Endodermal cell (in vitro differentiated cells): Measurements from ENCODE around the gene PGBD5. TPM values are rescaled to one million over a fixed set of nuclear protein-coding genes. Genes with fewer than 3 reads are reported as not detected.

Experiments
- DNase-seq: peaks from one replicate; pipeline ENCODE4 v3.0.0-alpha.2; 2017
- H3K27ac ChIP-seq: 2 replicates; pipeline ENCODE4 v1.5.1; 2013; ENCODE audit warnings: mild to moderate bottlenecking, low read depth, low read length, moderate library complexity
- H3K27me3 ChIP-seq: 2 replicates; pipeline ENCODE4 v1.6.1; 2013; ENCODE audit warnings: mild to moderate bottlenecking, low read length, moderate library complexity; ENCODE audit not compliant: insufficient read depth, control insufficient read depth, poor library complexity, severe bottlenecking
- H3K36me3 ChIP-seq: 2 replicates; pipeline ENCODE4 v1.7.0; 2013; ENCODE audit warnings: mild to moderate bottlenecking, low read length, moderate library complexity; ENCODE audit not compliant: control insufficient read depth, insufficient read depth
- H3K4me1 ChIP-seq: one replicate; pipeline ENCODE4 v1.7.0; 2013; ENCODE audit warnings: low read length; ENCODE audit not compliant: control insufficient read depth, insufficient read depth
- H3K4me3 ChIP-seq: 2 replicates; pipeline ENCODE4 v1.5.1; 2013; ENCODE audit warnings: mild to moderate bottlenecking, low read length, moderate library complexity
- H3K9ac ChIP-seq: 2 replicates; pipeline ENCODE4 v1.6.1; 2013; ENCODE audit warnings: mild to moderate bottlenecking, low read length, moderate library complexity; ENCODE audit not compliant: poor library complexity, severe bottlenecking; ENCODE audit errors: extremely low read depth
- H3K9me3 ChIP-seq: 2 replicates; pipeline ENCODE4 v1.6.1; 2013; ENCODE audit warnings: mild to moderate bottlenecking, low read length, moderate library complexity; ENCODE audit not compliant: control insufficient read depth
- H3K27ac Mint-ChIP-seq: 2 replicates; pipeline ENCODE4 v1.8.0; 2020; ENCODE audit warnings: mixed read lengths
- H3K27me3 Mint-ChIP-seq: 2 replicates; pipeline ENCODE4 v1.8.0; 2021; ENCODE audit warnings: mild to moderate bottlenecking, mixed read lengths; ENCODE audit not compliant: insufficient read depth
- H3K36me3 Mint-ChIP-seq: 2 replicates; pipeline ENCODE4 v1.8.0; 2020; ENCODE audit warnings: low read depth, mixed read lengths
- H3K4me1 Mint-ChIP-seq: 2 replicates; pipeline ENCODE4 v1.8.0; 2020; ENCODE audit warnings: mixed read lengths
- H3K4me3 Mint-ChIP-seq: 2 replicates; pipeline ENCODE4 v1.8.0; 2020; ENCODE audit warnings: mild to moderate bottlenecking, moderate library complexity, mixed read lengths
- H3K9me3 Mint-ChIP-seq: 2 replicates; pipeline ENCODE4 v1.8.0; 2020; ENCODE audit warnings: mild to moderate bottlenecking, mixed read lengths
- WGBS, 2 experiments: methylation state at CpG; one replicate each; pipeline versions ENCODE4 v1.1.5 to v1.1.7; 2013; ENCODE audit warnings: missing lambda C conversion rate in 2 of 2, mixed read lengths in 1 of 2; ENCODE audit not compliant: insufficient coverage in 1 of 2, insufficient read length in 1 of 2; 5-methylcytosine and 5-hydroxymethylcytosine counted together
- total RNA-seq, 2 donors: library from RNA; stranded (reverse); fragmentation: NEBNext Ultra II Directional in 1 of 2; extraction: Animal tissue kit (Norgen Biotek cat#: 25700) in 1 of 2; gene quantifications; 2 replicates in 1 of 2; 3 replicates in 1 of 2; pipeline ENCODE4 v1.2.1, GENCODE V29; 2021
- TF ChIP-seq, protein P1 (sequence below): fragments of 200-600 bp; sonication (generic); conservative IDR thresholded peaks from 2 replicates; pipeline ENCODE4 v1.5.0; 2021; ENCODE audit warnings: antibody characterized with exemption, mild to moderate bottlenecking

The PGBD5 gene
- total RNA-seq, 2 donors from 2014 or later: 1.3 to 4.6 TPM

- no peaks in the 10 kb centered on the region for H3K27me3 Mint-ChIP-seq
- no peak overlapping the region for H3K4me3 Mint-ChIP-seq
- H3K27ac Mint-ChIP-seq: no peak overlapping the region
- H3K36me3 Mint-ChIP-seq: no peaks in the 10 kb centered on the region
- Histone ChIP-seq H3K4me3 (no peak overlapping the region), H3K9ac (no peak overlapping the region), H3K27me3 (no peaks in the 10 kb centered on the region), H3K4me1 (no peaks in the 10 kb centered on the region), H3K36me3 (no peaks in the 10 kb centered on the region), H3K9me3 (no peaks in the 10 kb centered on the region), H3K27ac (no peak overlapping the region)
- peak; percentile 50 for DNase-seq
- H3K9me3 Mint-ChIP-seq: no peaks in the 10 kb centered on the region
- TF ChIP-seq, protein P1, sequence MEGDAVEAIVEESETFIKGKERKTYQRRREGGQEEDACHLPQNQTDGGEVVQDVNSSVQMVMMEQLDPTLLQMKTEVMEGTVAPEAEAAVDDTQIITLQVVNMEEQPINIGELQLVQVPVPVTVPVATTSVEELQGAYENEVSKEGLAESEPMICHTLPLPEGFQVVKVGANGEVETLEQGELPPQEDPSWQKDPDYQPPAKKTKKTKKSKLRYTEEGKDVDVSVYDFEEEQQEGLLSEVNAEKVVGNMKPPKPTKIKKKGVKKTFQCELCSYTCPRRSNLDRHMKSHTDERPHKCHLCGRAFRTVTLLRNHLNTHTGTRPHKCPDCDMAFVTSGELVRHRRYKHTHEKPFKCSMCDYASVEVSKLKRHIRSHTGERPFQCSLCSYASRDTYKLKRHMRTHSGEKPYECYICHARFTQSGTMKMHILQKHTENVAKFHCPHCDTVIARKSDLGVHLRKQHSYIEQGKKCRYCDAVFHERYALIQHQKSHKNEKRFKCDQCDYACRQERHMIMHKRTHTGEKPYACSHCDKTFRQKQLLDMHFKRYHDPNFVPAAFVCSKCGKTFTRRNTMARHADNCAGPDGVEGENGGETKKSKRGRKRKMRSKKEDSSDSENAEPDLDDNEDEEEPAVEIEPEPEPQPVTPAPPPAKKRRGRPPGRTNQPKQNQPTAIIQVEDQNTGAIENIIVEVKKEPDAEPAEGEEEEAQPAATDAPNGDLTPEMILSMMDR: no peak
- H3K4me1 Mint-ChIP-seq: peaks cover 16% of the 10 kb centered on the region
- 65 to 76% methylated on average over 4 to 9 of the region's 9 CpGs for whole genome bisulfite sequencing, 2 experiments
These were observed 33.1 kb downstream of the PGBD5 start for GRCh38 chr1:230392920-230393521.

DNA sequence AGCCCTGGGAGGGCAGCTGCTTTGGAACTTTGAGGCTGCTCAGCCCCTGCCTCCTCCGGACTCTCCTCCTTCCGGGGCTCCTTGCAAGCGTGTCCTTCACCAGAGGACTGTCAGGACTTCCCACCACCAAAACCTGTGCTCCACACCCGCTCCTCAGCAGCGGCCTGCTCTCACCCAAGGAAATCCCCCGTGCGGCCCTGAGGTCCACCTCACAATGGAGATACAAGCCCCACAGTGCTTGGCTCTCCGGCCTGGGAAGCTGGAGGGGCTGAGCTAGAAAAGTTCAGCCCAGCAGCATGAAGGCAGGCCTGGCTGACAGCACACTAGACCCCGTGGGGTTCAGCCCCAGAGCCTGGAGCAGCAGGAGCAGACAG is 33.6 kb downstream of the PGBD5 start:
- H3K36me3 Mint-ChIP-seq: no peaks in the 10 kb centered on the region
- TF ChIP-seq, protein P1: no peak
- WGBS, 2 experiments: 63% methylated on average over 8 of the region's 9 CpGs; no CpG with 5 or more reads in 1 of the 2 experiments
- H3K27ac Mint-ChIP-seq: no peak overlapping the region
- no peak overlapping the region for H3K4me3 Mint-ChIP-seq
- peaks cover 15% of the 10 kb centered on the region for H3K4me1 Mint-ChIP-seq
- H3K36me3 ChIP-seq: no peaks in the 10 kb centered on the region
- H3K27me3 ChIP-seq: no peaks in the 10 kb centered on the region
- H3K27ac ChIP-seq: no peak overlapping the region
- no peaks in the 10 kb centered on the region for H3K9me3 Mint-ChIP-seq
- no peak overlapping the region for H3K4me3 ChIP-seq
- H3K9ac ChIP-seq: no peak overlapping the region
- H3K9me3 ChIP-seq: no peaks in the 10 kb centered on the region
- DNase-seq: peak; percentile 46
- H3K4me1 ChIP-seq: no peaks in the 10 kb centered on the region
- no peaks in the 10 kb centered on the region for H3K27me3 Mint-ChIP-seq

DNA sequence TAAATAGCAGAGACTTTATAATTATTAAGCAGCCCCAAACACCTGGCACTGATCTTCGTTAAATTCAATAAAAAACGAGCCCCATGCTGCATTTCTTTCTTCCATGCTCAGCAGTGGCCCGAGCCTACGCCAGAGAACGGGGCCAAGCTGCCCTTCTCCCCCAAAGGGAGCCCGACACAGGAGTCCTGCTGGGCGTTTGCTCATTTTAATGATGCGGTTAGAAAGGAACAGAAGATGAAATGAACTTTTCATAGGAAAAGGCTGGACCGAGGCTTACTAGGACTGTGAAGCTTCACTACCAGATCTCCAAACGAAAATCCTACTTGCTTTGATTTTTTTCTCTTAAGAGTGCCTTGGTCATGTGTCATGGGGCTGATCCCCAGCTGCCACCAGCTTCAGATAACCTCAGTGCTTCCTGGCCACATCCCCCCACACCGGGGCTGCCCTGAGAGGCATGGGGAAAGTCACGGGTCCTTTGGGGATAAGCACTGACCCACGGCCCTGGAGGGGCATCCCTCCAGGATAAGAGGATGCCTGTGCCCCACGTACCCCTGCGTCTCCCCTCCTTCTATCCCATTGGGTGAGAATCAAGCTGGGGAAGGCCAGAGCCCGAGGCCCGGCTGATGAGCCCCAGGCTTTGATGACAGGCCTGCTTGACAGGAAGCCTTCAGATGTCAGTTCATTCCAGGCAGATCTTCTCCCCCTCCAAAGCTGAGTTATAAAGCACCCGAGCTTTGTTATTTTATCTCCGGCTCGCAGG is 34.2 kb downstream of the PGBD5 start:
- no peak overlapping the region for H3K4me3 Mint-ChIP-seq
- H3K27ac ChIP-seq: no peak overlapping the region
- H3K27ac Mint-ChIP-seq: no peak overlapping the region
- no peaks in the 10 kb centered on the region for H3K4me1 ChIP-seq
- H3K4me1 Mint-ChIP-seq: peaks cover 15% of the 10 kb centered on the region
- H3K9me3 Mint-ChIP-seq: no peaks in the 10 kb centered on the region
- 64 to 72% methylated on average over 8 to 20 of the region's 20 CpGs for WGBS, 2 experiments
- no peak overlapping the region for H3K4me3 ChIP-seq
- no peaks in the 10 kb centered on the region for H3K9me3 ChIP-seq
- no peaks in the 10 kb centered on the region for H3K36me3 Mint-ChIP-seq
- H3K27me3 ChIP-seq: no peaks in the 10 kb centered on the region
- TF ChIP-seq, protein P1: no peak
- H3K27me3 Mint-ChIP-seq: no peaks in the 10 kb centered on the region
- peak; percentile 39 for DNase-seq
- H3K36me3 ChIP-seq: no peaks in the 10 kb centered on the region
- H3K9ac ChIP-seq: no peak overlapping the region
